CD4-positive, alpha-beta T cell (primary cell): ENCODE measurements around the gene NCOR2. TPM values are rescaled to one million over a fixed set of nuclear protein-coding genes. Genes with fewer than 3 reads are reported as not detected.

Experiments
- ATAC-seq: fragments of 200-7000 bp; cut with Tn5 transposase; one replicate; pipeline ENCODE4 v1.10.0; 2022; ENCODE audit warnings: mild to moderate bottlenecking; ENCODE audit not compliant: poor library complexity
- CTCF ChIA-PET: fragments of 350-600 bp; sonication (Branson Sonifier 250); formaldehyde crosslinking; loops from one replicate; lab custom pipeline; 2021; ENCODE audit warnings: antibody characterized with exemption, inconsistent platforms; lab: Charles Lee
- POLR2A ChIA-PET: fragments of 350-600 bp; sonication (Branson Sonifier 250); formaldehyde crosslinking; loops from one replicate; lab custom pipeline; 2021; ENCODE audit warnings: antibody characterized with exemption, inconsistent platforms; lab: Charles Lee
- DNase-seq, 14 experiments: peaks; one replicate each; pipeline ENCODE4 v3.0.0-alpha.2; 2013 to 2020; ENCODE audit warnings: mixed read lengths in 2 of 14
- H3K27ac ChIP-seq, 2 donors: one replicate each; pipeline versions ENCODE4 v1.5.1 to v1.7.0; 2013; ENCODE audit warnings: low read length in 2 of 2, low read depth in 1 of 2, mild to moderate bottlenecking in 1 of 2
- H3K27me3 ChIP-seq, 2 experiments: 1 replicate in 1 of 2; 2 replicates in 1 of 2; pipeline versions ENCODE4 v1.6.1 to v1.7.0; 2013; ENCODE audit warnings: low read length in 2 of 2, control low read depth in 1 of 2, mild to moderate bottlenecking in 1 of 2, moderate library complexity in 1 of 2; ENCODE audit not compliant: insufficient read depth in 2 of 2, control insufficient read depth in 1 of 2
- H3K36me3 ChIP-seq: one replicate; pipeline ENCODE4 v1.6.1; 2013; ENCODE audit warnings: low read length, control low read depth; ENCODE audit not compliant: insufficient read depth
- H3K4me1 ChIP-seq: one replicate; pipeline ENCODE4 v1.6.1; 2013; ENCODE audit warnings: low read length, control low read depth; ENCODE audit not compliant: insufficient read depth
- H3K4me3 ChIP-seq: one replicate; pipeline ENCODE4 v1.5.1; 2013; ENCODE audit warnings: mild to moderate bottlenecking, low read length, moderate library complexity
- H3K9me3 ChIP-seq, 2 experiments: 1 replicate in 1 of 2; 2 replicates in 1 of 2; pipeline versions ENCODE4 v1.6.1 to v1.7.0; 2013; ENCODE audit warnings: low read length in 2 of 2, mild to moderate bottlenecking in 2 of 2, control low read depth in 1 of 2, moderate library complexity in 1 of 2; ENCODE audit not compliant: control insufficient read depth in 1 of 2, insufficient read depth in 1 of 2
- H3K27ac Mint-ChIP-seq: one replicate; pipeline ENCODE4 v1.8.0; 2020; ENCODE audit warnings: mixed read lengths
- H3K27me3 Mint-ChIP-seq: one replicate; pipeline ENCODE4 v1.8.0; 2021; ENCODE audit warnings: mixed read lengths
- H3K36me3 Mint-ChIP-seq: one replicate; pipeline ENCODE4 v1.8.0; 2021; ENCODE audit warnings: low read depth, mixed read lengths
- H3K4me1 Mint-ChIP-seq: one replicate; pipeline ENCODE4 v1.8.0; 2021; ENCODE audit warnings: low read depth, mixed read lengths
- H3K4me3 Mint-ChIP-seq: one replicate; pipeline ENCODE4 v1.8.0; 2020; ENCODE audit warnings: mild to moderate bottlenecking, mixed read lengths
- H3K9me3 Mint-ChIP-seq: one replicate; pipeline ENCODE4 v1.8.0; 2020; ENCODE audit warnings: mixed read lengths
- CTCF ChIP-seq: fragments of 200-600 bp; IDR thresholded peaks from one replicate; pipeline ENCODE4 v1.8.0; 2022; ENCODE audit warnings: antibody characterized with exemption, mild to moderate bottlenecking
- intact Hi-C, 2 experiments: fragments of 100-400 bp; cut with DNase I in 1 of 2; cut with micrococcal nuclease in 1 of 2; formaldehyde crosslinking; loops; one replicate each; pipeline versions ENCODE4 v1.15.1 to v1.9.0; 2023 to 2025; cut with DNase I, micrococcal nuclease
- total RNA-seq, 174 experiments: library from RNA in 2 of 174; stranded (reverse) in 2 of 174; gene quantifications; one replicate each; pipeline ENCODE4 v1.2.3 and lab custom pipeline; 2021 to 2026

The NCOR2 gene
- total RNA-seq, 2 experiments from 2014 or later: 133 to 140 TPM

- Mint-ChIP-seq H3K4me3 (no peak overlapping the region), H3K9me3 (no peaks in the 10 kb centered on the region), H3K27ac (no peak overlapping the region), H3K36me3 (no peaks in the 10 kb centered on the region), H3K27me3 (no peaks in the 10 kb centered on the region), H3K4me1 (peaks cover 61% of the 10 kb centered on the region)
- Histone ChIP-seq H3K4me3 (no peak overlapping the region), H3K9me3 (no peaks in the 10 kb centered on the region), H3K36me3 (peaks cover 3% of the 10 kb centered on the region), H3K27me3 (no peaks in the 10 kb centered on the region), H3K27ac (no peak overlapping the region), H3K4me1 (peaks cover 61% of the 10 kb centered on the region)
- no peak for TF ChIP-seq CTCF
- POLR2A ChIA-PET: interaction anchor here (1.1 kb wide), 1 partner anchor 104 kb away, joined by 3 read pairs; no protein-coding TSS in a partner anchor
- ATAC-seq (no peak), DNase-seq (no peak)
- intact Hi-C loops: no loop called here
- CTCF ChIA-PET: no interaction called here
Observed at GRCh38 chr12:124557518-124558223, 9.7 kb downstream of the NCOR2 start.

GRCh38 chr12:124556896-124557501, 10.4 kb downstream of the NCOR2 start:
- Mint-ChIP-seq H3K4me3 (no peak overlapping the region), H3K27me3 (no peaks in the 10 kb centered on the region), H3K9me3 (no peaks in the 10 kb centered on the region), H3K27ac (no peak overlapping the region), H3K36me3 (no peaks in the 10 kb centered on the region), H3K4me1 (peaks cover 62% of the 10 kb centered on the region)
- POLR2A ChIA-PET: no interaction called here
- TF ChIP-seq CTCF: no peak
- Histone ChIP-seq H3K9me3 (no peaks in the 10 kb centered on the region), H3K27ac (no peak overlapping the region), H3K4me1 (peaks cover 62% of the 10 kb centered on the region), H3K4me3 (no peak overlapping the region), H3K36me3 (peaks cover 3% of the 10 kb centered on the region), H3K27me3 (no peaks in the 10 kb centered on the region)
- CTCF ChIA-PET: no interaction called here
- ATAC-seq (no peak), DNase-seq (no peak)
- intact Hi-C loops: no loop called here

GRCh38 chr12:124556074-124556466, 11.3 kb downstream of the NCOR2 start:
- ATAC-seq: no peak
- TF ChIP-seq CTCF: no peak
- CTCF ChIA-PET: no interaction called here
- Mint-ChIP-seq H3K36me3 (no peaks in the 10 kb centered on the region), H3K27ac (peak overlapping the region; percentile 44), H3K27me3 (no peaks in the 10 kb centered on the region), H3K9me3 (no peaks in the 10 kb centered on the region), H3K4me1 (peaks cover 64% of the 10 kb centered on the region), H3K4me3 (no peak overlapping the region)
- H3K27me3 ChIP-seq: no peaks in the 10 kb centered on the region
- peaks cover 3% of the 10 kb centered on the region for H3K36me3 ChIP-seq
- no peak for DNase-seq
- H3K4me3 ChIP-seq: no peak overlapping the region
- POLR2A ChIA-PET: interaction anchor here (1.9 kb wide), 1 partner anchor 10 kb away, joined by 7 read pairs; no protein-coding TSS in a partner anchor
- intact Hi-C loops: no loop called here
- peaks cover 63% of the 10 kb centered on the region for H3K4me1 ChIP-seq
- no peaks in the 10 kb centered on the region for H3K9me3 ChIP-seq
- no peak overlapping the region for H3K27ac ChIP-seq
